ENCODE data around the gene CLIC4. TPM values are rescaled to one million over a fixed set of nuclear protein-coding genes. Genes with fewer than 3 reads are reported as not detected.

The CLIC4 gene
- total RNA-seq, 1 donor from 2014 or later, result 123 TPM

DNA sequence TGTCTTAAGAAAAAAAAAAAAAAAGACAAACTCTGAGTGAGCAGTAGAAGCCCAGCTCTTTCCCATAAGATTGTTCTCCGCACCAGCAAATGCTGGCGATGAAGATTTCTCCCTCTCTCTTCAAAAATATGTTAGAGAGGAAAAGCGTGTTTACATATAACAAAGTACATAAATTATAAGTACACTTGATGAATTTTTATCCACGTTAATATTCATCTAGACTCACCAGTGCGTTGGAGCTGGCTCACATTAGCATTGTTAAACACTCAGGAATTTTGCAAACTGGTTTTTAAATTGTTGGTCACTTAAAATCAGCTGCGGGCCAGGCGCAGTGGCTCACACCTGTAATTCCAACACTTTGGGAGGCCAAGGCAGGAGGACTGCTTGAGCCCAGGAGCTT is 128.8 kb downstream of the CLIC4 start:
- Mint-ChIP-seq H3K4me1 (no peaks in the 10 kb centered on the region), H3K9me3 (no peaks in the 10 kb centered on the region), H3K27ac (ENCODE audit: unreplicated experiment) (no peak overlapping the region), H3K27me3 (ENCODE audit: low read depth) (no peaks in the 10 kb centered on the region), H3K4me3 (no peak overlapping the region), H3K36me3 (ENCODE audit: low read depth) (no peaks in the 10 kb centered on the region)
- DNase-seq (ENCODE audit: low read depth, low spot score), result no peak
- TF ChIP-seq, protein P1, sequence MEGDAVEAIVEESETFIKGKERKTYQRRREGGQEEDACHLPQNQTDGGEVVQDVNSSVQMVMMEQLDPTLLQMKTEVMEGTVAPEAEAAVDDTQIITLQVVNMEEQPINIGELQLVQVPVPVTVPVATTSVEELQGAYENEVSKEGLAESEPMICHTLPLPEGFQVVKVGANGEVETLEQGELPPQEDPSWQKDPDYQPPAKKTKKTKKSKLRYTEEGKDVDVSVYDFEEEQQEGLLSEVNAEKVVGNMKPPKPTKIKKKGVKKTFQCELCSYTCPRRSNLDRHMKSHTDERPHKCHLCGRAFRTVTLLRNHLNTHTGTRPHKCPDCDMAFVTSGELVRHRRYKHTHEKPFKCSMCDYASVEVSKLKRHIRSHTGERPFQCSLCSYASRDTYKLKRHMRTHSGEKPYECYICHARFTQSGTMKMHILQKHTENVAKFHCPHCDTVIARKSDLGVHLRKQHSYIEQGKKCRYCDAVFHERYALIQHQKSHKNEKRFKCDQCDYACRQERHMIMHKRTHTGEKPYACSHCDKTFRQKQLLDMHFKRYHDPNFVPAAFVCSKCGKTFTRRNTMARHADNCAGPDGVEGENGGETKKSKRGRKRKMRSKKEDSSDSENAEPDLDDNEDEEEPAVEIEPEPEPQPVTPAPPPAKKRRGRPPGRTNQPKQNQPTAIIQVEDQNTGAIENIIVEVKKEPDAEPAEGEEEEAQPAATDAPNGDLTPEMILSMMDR (conservative IDR thresholded peaks at IDR 0.05), result no peak

DNA sequence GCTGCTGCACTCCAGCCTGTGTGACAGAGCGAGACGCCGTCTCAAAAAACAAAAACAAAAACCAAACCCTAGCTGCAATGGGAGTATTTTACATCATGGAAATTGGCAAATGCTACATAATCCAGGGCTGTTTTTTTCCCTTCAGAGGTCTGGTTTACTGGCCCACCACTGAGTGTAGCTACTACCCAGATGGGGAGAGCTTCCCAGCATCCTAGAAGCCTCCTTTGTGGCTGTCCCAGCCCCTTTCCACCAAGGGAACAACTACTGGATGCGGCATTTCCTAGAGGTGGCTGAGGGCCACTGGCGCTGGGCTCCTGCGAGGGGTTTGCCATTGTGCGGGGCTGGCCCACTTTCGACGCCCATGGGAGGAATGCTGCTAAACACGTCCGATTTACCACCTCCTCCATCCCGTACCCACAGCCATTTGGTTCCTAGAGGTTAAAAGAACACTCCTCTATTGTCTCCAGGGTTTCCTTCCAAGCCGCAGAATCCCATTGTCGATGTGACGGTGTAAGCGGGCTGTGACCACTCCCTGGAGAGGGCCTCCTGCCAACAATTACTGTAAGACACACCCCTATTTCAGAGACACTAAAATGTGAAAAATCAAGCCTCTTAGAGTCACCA is 129.5 kb downstream of the CLIC4 start:
- Mint-ChIP-seq H3K4me1 (no peaks in the 10 kb centered on the region), H3K9me3 (no peaks in the 10 kb centered on the region), H3K4me3 (no peak overlapping the region), H3K36me3 (ENCODE audit: low read depth) (no peaks in the 10 kb centered on the region), H3K27me3 (ENCODE audit: low read depth) (no peaks in the 10 kb centered on the region), H3K27ac (ENCODE audit: unreplicated experiment) (no peak overlapping the region)
- TF ChIP-seq, protein P1 (conservative IDR thresholded peaks at IDR 0.05), result no peak
- DNase-seq (ENCODE audit: low read depth, low spot score), result no peak

DNA sequence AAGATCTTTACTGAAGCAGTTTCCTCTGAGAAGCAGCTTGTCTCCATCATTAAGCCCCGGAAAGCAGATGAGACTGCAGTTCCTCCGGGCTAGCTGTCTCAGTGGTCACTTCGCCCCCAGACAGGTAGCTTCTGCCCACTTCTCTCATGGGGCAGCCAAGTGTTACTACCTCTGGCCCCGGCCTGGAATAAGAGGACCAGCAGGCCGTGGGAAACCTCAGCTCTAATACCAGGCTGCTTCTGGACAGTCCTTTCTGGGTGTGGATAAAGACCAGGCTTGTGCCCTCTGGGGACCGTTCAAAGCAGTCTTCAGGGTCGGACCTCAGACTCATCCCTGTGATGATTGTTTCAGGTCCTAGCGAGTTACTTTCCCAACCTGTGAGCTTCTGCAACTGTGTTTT is 130.0 kb downstream of the CLIC4 start:
- TF ChIP-seq, protein P1 (conservative IDR thresholded peaks at IDR 0.05), result no peak
- no peak for DNase-seq (ENCODE audit: low read depth, low spot score)
- H3K4me1 Mint-ChIP-seq, result no peaks in the 10 kb centered on the region
- no peaks in the 10 kb centered on the region for H3K36me3 Mint-ChIP-seq (ENCODE audit: low read depth)
- H3K9me3 Mint-ChIP-seq, result no peaks in the 10 kb centered on the region
- no peak overlapping the region for H3K27ac Mint-ChIP-seq (ENCODE audit: unreplicated experiment)
- no peak overlapping the region for H3K4me3 Mint-ChIP-seq
- H3K27me3 Mint-ChIP-seq (ENCODE audit: low read depth), result no peaks in the 10 kb centered on the region

DNA sequence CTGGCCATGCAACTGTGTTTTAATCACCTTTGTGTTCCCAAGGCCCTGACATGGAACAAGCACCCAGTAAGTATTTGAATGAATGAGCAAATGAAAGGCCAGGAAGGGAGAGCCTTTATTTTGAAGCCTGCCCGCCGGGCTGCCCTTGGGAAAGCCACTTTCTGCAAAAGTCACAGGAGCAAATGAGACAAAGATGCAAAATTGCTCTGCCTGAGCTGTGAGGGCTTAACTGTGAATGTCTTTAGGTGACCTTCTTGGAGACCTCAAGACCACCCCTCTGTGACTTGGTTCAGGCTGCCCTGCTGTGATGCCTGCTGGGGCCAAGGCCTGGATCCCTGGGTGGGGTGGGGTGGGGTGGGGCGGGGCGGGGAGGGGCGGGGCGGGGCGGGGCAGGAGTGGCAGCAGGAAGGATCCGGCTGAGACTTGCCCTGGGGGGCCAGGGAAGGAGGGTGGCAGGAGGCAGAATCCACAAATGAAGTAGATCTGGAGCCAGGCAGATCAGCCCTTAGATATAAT is 130.8 kb downstream of the CLIC4 start:
- DNase-seq (ENCODE audit: low read depth, low spot score), result no peak
- H3K9me3 Mint-ChIP-seq, result no peaks in the 10 kb centered on the region
- H3K4me1 Mint-ChIP-seq, result no peaks in the 10 kb centered on the region
- H3K27ac Mint-ChIP-seq (ENCODE audit: unreplicated experiment), result no peak overlapping the region
- no peak overlapping the region for H3K4me3 Mint-ChIP-seq
- TF ChIP-seq, protein P1 (conservative IDR thresholded peaks at IDR 0.05), result no peak
- peaks cover 2% of the 10 kb centered on the region for H3K27me3 Mint-ChIP-seq (ENCODE audit: low read depth)
- no peaks in the 10 kb centered on the region for H3K36me3 Mint-ChIP-seq (ENCODE audit: low read depth)

DNA sequence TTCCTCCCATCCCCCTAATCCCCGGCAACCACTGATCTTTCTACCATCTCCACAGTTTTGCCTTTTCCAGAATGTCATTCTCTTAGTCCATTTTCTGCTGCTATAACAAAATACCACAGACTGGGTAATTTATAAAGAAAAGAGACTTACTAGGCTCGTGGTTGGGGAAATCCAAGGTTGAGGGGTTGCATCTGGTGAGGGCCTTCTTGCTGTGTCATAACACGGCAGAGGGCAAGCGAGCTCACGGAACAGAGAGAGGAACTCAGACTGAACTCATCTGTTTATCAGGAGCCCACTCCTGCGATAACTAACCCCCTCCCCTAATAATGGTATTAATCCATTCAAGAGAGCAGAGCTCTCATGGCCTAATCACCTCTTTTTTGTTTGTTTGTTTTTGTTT is 132.8 kb downstream of the CLIC4 start:
- H3K27ac Mint-ChIP-seq (ENCODE audit: unreplicated experiment), result peak overlapping the region; percentile 75
- H3K36me3 Mint-ChIP-seq (ENCODE audit: low read depth), result no peaks in the 10 kb centered on the region
- H3K27me3 Mint-ChIP-seq (ENCODE audit: low read depth), result peaks cover 18% of the 10 kb centered on the region
- DNase-seq (ENCODE audit: low read depth, low spot score), result no peak
- H3K9me3 Mint-ChIP-seq, result peaks cover under 1% of the 10 kb centered on the region
- H3K4me3 Mint-ChIP-seq, result no peak overlapping the region
- TF ChIP-seq, protein P1 (conservative IDR thresholded peaks at IDR 0.05), result no peak
- H3K4me1 Mint-ChIP-seq, result no peaks in the 10 kb centered on the region

All from neural crest cell (in vitro differentiated cells).